GOT3 (cell line): ENCODE results near the gene FARS2.
"Not testable (repeated sequence)": the region's sequence is repeated elsewhere in the genome, so short reads cannot be mapped to it uniquely, and the experiment has no call there.

Experiments
- DNase-seq: peaks from one replicate; lab custom pipeline; 2025; ENCODE audit warnings: mixed read lengths; lab: John Stamatoyannopoulos, UW

Gene FARS2

DNA sequence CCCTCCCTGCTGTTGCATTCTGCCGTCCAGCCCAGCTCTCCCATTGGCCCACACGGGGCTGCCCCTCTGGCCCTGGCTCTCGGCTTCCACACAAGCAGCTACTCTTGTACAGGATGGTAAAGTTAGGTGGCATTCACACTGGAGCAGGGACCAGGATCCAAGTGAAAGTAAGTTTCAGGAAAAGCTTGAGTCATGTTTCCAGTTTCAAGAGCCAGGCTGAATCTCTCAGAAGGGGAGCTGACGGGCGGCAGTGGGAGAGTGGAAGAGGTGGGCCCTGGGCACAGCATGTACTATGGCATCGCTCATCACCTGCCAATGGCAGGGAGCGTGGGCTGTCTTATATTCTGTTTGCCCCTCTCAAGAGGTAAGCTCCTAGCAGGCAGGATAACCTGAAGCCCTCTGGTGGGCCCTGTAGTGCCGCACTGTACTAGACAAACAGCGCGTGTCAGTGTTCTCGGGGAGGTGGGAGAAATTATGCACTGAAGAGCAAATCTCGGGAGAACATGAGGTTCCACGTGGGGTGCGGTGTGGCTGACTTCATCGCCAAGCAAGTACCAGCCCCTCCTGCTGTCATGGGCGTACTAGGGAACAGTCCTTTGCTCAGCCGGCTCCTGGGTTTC lies 503.9 kb downstream of the FARS2 start:
- no peak for DNase-seq

GRCh38 chr6:5766260-5766659 lies 504.9 kb downstream of the FARS2 start:
- no peak for DNase-seq

DNA sequence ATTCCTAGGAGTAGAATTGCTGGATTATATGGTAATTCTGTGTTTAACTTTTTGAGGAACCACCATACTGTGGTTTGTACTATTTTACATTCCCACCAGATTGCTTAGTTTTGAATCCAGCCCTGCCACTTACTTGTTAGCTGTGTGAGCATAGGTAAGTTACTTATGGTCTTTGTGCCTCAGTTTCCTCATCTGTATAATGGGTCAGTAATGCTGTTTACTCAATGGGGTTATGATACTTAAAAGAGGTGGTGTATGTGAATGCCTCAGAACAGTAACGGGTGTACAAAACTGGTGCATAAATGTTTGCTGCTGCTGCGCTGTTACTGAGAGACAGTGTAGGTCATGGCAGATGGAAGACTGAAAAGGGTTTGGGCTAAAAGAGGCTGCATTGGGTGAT lies 506.2 kb downstream of the FARS2 start:
- no peak for DNase-seq

GRCh38 chr6:5771211-5771610 lies 509.9 kb downstream of the FARS2 start:
- no peak for DNase-seq

GRCh38 chr6:5771759-5772390 lies 510.6 kb downstream of the FARS2 start:
- no peak for DNase-seq

DNA sequence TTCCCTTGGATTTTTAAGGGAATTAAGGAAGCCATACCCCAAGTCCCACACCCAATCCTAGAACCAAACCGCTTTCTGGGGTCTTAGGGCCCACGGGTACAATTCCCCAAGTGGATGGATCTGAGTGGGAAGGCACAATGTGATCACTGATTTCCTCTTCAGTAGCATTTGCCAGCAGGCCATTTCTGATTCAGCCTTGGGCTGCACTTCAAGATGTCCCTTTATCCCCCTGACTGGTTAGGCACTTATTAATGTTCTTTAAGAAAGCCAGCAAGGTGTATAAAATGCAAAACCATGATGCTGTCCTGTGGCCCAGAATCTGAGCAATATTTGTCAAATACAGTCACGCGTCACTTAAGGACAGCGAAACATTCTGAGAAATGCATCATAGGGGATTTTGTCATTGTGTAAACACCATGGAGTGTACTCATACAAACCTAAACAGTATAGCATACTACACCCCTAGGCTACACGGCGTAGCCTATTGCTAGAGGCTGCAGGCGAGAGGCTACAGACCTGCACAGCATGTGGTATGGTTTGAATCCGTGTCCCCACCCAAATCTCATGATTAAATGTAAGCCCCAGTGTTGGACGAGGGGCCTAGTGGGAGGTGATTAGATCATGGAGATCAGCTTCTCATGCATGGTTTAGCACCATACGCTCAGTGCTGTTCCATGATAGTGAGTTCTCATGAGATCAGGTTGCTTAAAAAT lies 511.3 kb downstream of the FARS2 start:
- no peak for DNase-seq

DNA sequence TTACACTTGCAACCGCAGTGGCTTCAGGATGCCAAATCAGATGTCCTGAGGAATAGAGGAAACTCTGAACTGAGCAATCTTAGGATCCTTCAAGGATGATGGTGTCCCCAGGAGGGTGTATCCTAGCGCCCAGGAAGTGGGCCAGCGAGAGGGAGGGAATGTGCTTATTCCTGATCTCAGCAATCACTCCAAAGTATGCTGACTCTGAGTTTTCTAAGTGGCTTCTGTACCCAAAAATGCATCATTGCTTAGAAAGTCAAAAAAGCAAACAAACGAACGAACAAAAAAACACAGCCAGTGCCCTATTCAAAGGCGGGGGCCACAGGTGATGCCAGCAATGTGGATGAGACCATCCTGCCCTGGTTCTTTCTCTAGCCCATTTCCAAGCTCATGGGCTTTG lies 514.8 kb downstream of the FARS2 start:
- DNase-seq, result no peak

DNA sequence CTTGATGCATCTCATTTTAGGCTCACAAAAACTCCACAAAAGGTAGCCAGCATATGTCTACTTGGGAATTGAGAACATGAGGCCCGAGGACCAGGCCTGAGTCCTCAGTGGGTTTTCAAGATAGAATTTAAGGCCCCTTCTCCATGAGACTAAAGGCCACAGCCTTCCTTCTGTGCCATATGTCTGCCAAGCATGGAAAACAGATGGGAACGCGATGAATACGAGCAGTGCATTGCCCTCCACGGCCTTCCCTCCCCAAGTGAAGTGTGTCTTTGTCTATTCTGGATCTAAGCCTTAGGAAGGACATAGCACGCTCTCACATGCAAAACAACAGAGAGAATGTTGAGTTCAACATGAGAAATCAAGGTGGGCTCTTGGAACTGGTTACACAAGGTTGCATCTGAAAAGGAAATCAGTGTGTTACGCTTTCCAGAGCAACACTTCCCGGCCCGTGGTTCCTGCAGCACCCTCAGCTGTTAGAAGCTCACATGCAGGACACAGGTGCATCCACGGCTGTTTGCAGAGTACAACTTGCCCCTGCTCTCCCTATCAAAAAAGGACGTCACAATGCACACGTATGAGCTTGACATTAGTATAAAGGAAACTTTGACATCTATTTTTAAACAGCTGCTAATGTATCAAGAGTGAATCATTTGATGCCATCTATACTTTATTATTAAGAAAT lies 515.5 kb downstream of the FARS2 start:
- no peak for DNase-seq

DNA sequence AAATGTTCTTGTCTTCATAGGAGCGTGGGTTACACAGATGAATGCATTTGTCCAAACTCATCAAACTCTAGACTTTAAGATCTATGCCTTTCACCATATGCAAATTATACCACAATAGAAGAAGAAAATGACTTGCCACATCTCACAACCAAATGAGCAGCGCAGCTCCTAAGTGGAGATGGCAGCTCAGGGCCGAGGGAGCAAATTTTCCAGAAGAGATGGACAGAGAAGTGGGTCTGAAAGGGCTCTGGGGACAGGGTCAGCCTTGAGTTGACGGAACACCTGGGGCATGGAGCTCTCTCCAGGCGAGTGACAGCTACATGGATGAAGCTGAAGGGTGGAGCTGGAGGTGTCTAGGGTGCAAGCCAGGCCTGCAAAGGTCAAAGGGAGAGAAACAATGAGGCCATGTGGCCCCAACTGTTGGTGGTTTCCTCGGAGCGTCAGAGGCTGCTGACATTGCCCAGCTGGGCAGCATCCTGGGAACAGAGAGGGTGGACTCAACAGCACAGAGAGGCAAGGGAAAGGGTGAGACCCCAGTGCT lies 517.1 kb downstream of the FARS2 start:
- DNase-seq, result no peak

DNA sequence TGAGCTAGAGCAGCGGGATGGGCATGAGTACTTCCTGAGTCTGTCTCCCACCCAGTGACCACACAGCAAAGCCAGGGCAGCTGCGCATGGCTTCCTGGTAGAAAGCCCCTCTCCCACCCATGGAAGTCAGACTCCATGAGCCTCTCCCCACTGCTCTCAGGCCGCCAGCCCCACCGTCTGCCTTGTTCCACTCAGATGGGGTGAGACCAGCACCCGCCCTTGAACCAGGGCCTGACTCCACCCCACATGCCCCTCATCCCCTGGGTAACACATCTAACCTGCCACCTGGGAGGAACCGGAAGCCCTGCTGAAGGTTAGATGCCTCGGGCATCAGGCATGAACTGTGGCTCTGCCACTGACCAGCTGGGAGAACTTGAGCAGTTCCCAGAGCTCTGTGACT lies 517.6 kb downstream of the FARS2 start:
- no peak for DNase-seq

DNA sequence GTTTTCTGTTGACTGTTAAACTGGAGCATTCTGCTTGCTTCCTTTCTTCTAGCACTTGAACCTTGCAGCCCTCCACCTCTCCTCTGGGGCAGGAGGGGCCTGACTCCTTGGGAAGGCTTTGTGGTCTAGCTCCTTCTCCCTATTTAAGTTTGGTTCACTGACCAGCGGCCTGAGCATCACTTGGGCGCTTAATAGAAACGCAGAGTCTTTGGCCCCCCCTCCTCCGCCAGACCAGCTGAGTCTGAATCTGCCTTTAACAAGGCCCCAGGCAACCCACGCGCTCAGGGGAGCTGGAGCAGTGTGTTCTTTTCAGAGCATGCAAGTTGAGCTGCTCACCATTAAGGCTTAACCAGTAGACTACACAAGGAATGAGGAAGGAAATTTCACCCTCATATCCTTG lies 519.7 kb downstream of the FARS2 start:
- no peak for DNase-seq

DNA sequence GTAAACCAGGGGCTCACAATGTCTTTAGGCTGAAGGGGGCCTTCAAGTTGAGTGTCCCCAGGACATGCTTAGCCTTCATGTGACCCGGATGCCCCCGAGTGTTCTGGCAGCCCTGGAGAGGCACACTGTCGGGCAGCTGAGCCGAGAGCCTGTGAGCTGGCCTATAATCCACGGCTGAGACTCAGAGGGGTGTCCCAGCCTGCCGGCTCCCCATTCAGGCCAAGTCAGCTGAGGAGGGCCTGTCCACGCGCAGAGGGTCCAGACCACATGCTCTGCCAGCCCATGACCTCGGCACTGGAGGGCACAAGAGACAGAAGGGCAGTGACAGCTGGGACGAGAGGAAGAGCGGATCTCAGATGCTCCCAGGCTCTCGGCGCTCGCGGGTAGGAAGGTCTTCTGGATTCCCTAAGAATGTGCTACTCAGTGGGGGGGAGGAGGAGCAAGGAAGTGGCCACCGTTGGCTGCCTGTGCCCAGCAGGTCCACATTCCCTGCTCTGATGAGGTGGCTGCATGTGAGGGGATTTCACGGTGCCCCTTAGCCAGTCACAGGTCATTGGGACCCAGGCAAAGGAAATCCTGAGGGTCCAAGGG lies 520.7 kb downstream of the FARS2 start:
- DNase-seq, result no peak

DNA sequence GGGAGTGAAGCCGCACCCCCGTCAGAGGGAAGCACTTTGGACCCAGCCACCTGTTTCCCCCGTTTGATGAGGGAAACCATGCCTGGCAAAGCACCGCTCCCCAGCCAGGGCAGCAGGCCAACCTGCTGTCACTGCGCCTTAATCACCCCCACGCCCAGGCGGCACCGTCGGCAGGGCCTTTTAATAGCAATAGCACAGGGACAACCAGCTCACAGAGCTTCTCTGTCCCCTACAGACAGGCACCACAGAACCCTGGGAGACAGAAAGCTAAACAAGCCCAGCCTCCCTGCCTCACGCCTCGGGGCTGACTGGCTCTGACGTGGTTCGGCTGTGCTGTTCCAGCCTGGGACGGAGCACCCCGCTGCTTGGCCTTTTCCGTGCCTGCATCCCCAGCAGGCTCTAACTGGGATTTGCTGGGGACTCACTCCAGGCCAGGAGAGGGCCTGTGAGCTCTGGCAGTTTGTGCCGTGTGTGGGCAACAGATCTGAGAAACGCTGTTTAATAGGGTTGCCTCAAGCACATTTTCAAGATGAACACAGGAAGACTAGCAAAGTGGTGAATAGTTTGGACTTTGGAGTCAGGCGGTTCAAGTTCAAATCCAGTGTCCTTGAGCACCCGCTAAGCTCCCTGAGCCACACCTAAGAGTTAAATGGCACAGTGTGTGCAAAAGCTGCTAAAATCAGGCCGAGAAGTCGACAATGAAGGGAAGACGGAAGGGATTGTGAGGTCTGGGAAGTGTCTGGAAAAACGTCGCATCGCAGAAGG lies 521.7 kb downstream of the FARS2 start:
- DNase-seq, result no peak

GRCh38 chr6:5783584-5784089 lies 522.3 kb downstream of the FARS2 start:
- no peak for DNase-seq

GRCh38 chr6:5785249-5785648 lies 523.9 kb downstream of the FARS2 start:
- DNase-seq, result no peak

GRCh38 chr6:5786321-5786968 lies 525.1 kb downstream of the FARS2 start:
- DNase-seq, result no peak

DNA sequence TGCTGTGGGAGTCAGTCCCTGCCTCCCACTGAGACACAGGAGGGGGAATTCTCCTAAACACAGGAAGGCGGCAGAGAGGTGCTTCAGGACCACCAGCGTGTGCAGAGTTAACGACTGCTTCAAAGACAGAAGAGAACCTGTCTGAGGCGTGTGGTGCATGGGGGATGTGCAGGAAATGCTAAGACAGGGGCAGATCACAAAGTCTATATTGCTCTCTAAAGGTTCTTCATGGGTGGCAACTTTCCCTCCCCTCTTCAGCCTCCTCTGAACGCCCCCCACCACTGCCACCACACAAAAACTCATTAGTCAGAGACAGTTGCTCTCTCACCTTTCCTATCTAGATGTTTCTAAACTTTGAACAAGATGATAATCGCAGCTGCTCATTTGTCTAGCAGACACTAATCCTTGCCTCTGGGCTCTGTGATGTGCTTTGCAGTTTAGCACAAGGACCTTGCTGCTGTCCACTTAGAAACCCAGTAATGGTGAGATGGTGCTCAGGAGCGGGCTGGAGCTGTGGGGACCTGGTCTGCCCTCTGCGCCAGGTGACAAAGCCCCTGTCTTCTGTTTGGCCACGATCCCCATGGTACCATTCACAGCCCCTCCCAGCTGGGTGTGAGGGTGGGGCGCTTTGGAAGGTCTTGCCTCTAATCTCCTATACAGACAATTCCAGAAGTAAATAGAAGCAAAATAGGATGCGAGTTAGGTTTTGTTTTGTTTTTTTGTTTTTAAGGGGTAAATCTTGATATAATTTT lies 525.8 kb downstream of the FARS2 start:
- no peak for DNase-seq

- not testable (repeated sequence) for DNase-seq
Measured at GRCh38 chr6:5789426-5789825, 528.1 kb downstream of the FARS2 start.

- not testable (repeated sequence) for DNase-seq
Measured at GRCh38 chr6:5796555-5796954, 535.2 kb downstream of the FARS2 start.

- DNase-seq, result not testable (repeated sequence)
Measured at GRCh38 chr6:5806406-5806805, 545.1 kb downstream of the FARS2 start.
